ENCODE results near the gene SHISA3.

SHISA3 gene

DNA sequence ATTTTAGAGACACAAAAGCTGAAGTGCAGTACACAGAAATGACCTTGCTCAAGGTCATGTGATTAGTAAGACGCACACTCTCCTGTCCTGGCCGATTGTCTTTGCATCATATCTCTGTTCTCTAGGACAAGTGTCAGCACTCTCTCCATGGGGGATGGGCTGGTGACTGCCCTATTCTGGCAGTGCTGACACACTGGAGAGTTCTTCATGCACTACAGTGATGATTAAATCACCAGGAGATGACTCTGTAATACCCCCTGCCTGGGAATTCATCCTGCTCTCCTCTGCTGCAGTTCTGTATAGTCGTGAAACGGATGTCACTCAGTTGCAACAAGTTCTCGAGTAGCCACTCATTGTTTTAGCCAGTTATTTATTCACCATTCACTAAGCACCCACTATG, 5.3 kb upstream of the SHISA3 start:
- DNase-seq (ENCODE audit: low spot score), result no peak

DNA sequence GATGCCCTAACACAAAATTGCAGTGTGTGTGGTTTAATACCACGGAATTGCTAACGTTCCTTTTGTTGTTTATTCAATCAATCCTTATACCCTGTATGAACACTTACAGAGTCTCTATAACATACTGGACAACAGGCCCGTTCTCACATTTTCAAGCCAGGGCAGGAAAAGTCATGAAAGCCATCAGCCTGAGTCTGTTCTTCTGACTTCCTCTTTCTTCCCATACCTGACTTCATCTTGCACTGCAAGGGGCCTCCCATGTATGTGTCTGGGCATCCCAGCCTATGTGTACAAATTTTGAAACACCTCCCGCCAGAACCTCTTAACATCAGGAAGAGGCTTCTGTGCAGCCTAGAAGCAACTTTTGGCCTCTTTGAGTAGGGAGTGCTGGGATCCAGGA, 4.9 kb upstream of the SHISA3 start:
- no peak for DNase-seq (ENCODE audit: low spot score)

DNA sequence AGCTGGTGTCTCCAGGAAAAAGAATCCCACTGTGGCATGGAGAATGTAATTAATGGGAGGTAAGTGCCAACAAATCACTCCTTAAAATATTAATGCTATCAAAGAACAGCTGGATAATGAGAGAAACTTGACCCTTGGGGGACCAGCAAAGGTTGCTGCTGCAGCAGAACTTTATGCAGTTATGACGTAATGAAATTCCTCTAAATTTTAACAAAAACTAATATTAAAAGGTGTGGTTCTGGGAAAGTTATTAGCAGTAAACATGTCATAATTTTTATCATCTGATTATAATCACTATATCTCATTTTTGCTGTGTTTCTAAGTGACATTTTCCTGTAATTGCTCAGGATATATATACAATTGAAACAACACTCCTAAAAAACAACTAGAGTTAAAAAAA, 1.7 kb upstream of the SHISA3 start:
- no peak for DNase-seq (ENCODE audit: low spot score)

DNA sequence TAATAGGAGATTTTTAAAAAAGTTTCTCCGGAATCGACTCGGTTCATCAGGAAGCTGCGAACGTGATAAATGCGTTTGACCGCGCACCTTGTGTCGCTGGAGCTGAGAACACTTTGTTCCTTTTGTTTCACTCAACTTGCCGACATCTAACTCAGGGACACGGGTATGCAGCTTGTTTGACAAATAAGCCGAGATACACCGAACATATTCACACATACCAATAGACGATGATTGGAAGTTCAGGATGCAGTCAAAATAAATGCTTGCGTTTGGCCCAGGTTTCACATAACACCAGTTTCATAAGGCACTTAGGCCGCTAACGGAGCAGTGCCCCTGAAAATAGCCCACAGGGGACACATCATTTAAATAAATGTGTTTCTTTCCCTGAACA, 932 bp upstream of the SHISA3 start:
- DNase-seq (ENCODE audit: low spot score), result no peak

- no peak for DNase-seq (ENCODE audit: low spot score)
These were observed 415 bp downstream of the SHISA3 start for GRCh38 chr4:42397635-42398170.

- no peak for DNase-seq (ENCODE audit: low spot score)
These were observed 1.0 kb downstream of the SHISA3 start for GRCh38 chr4:42398171-42398870.

- no peak for DNase-seq (ENCODE audit: low spot score)
These were observed 1.6 kb downstream of the SHISA3 start for GRCh38 chr4:42398871-42399331.

- no peak for DNase-seq (ENCODE audit: low spot score)
These were observed 2.1 kb downstream of the SHISA3 start for GRCh38 chr4:42399393-42399792.

DNA sequence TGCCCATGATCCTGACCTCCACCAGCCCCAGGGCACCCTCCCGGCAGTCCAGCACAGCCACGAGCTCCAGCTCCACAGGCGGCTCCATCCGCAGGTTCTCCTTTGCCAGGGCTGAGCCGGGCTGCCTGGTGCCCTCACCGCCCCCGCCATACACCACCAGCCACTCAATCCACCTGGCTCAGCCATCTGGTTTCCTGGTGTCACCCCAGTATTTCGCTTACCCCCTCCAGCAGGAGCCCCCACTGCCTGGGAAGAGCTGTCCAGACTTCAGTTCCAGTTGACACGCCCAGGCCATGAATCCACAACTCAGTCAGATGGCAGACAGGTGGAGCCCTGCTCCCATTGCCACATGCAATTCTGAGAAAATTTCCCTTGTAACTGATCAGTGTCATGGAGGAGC, 3.9 kb downstream of the SHISA3 start:
- DNase-seq (ENCODE audit: low spot score), result no peak

- no peak for DNase-seq (ENCODE audit: low spot score)
These were observed 6.7 kb downstream of the SHISA3 start for GRCh38 chr4:42404001-42404400.

- DNase-seq (ENCODE audit: low spot score), result no peak
These were observed 13.2 kb downstream of the SHISA3 start for GRCh38 chr4:42410446-42410845.

GRCh38 chr4:42411803-42412202, 14.5 kb downstream of the SHISA3 start:
- DNase-seq (ENCODE audit: low spot score), result no peak

GRCh38 chr4:42412251-42412650, 15.0 kb downstream of the SHISA3 start:
- DNase-seq (ENCODE audit: low spot score), result no peak

GRCh38 chr4:42415281-42415680, 18.0 kb downstream of the SHISA3 start:
- DNase-seq (ENCODE audit: low spot score), result no peak

GRCh38 chr4:42416017-42416416, 18.7 kb downstream of the SHISA3 start:
- no peak for DNase-seq (ENCODE audit: low spot score)

- no peak for DNase-seq (ENCODE audit: low spot score)
These were observed 20.3 kb downstream of the SHISA3 start for GRCh38 chr4:42417550-42417949.

- DNase-seq (ENCODE audit: low spot score), result no peak
These were observed 22.9 kb downstream of the SHISA3 start for GRCh38 chr4:42420140-42420539.

- no peak for DNase-seq (ENCODE audit: low spot score)
These were observed 28.1 kb downstream of the SHISA3 start for GRCh38 chr4:42425146-42426065.

- DNase-seq (ENCODE audit: low spot score), result no peak
These were observed 30.7 kb downstream of the SHISA3 start for GRCh38 chr4:42428036-42428435.

DNA sequence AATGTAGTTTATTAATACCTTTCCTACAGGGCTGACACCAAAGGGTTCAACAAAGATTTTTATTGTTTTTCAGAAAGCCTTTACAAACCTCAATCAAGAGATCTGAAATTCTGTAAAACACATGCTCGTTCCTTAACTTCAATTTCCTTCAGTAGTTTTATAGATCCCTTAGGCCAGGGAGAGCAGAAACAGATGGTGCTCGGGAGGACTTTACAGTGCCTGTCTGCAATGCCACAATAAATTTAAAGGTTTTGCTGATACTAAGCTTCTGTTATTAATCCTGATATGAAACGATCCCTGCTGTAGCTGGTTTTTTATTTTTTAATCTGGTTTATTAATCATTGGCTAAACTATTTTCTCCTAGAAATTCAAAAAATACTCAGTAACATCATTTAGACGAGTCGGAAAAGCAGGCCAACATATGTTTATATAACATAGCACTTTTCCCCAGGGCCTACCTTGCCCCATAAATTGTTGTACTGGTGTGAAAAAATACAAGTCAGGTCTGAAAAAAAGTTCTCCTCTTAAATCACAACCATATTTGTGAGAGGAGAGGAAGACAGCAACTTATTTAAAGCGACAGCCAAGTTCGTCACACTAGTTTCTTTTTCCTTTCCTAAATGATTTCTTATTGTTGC, 39.8 kb downstream of the SHISA3 start:
- DNase-seq (ENCODE audit: low spot score), result no peak

DNA sequence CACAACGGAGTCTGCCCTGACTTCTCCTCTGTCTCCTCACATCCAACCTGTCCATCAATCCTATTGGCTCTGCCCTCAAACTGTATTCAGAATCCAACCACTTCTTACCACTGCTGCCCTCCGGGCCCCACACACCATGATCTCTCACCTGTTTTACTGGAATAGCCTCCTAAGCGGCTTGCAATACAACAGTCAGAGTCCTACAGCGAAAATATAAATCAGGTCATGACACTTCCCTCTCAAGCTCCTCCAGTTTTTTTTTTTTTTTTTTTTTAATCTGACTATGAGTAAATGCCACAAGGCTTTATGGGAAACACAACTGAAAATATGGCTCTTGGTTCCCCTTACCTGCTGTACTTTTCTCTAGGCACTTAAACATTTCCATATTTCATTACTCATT, 42.8 kb downstream of the SHISA3 start:
- DNase-seq (ENCODE audit: low spot score), result no peak

- no peak for DNase-seq (ENCODE audit: low spot score)
These were observed 45.3 kb downstream of the SHISA3 start for GRCh38 chr4:42442601-42443000.

DNA sequence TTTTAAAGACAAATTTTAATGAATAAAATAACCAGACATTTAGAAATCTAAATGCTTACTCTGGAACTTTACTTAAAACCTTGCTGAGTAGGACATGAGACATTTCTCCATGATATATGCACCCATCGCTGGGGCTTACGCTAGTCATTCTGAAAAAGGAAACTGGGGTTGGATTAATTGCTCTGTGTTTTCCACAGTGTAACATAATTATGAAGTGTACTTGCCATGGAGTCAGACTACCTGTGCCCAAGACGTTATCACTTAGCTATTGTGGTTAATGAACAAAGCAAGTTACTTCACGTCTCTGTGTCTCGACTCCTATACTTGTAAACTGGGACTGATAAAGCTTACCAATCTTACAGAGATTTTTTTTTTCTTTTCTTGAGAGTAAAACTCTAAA, 47.8 kb downstream of the SHISA3 start:
- DNase-seq (ENCODE audit: low spot score), result no peak
